HCT116 (cell line): Measurements from ENCODE around the gene DDA1. TPM values are rescaled to one million over a fixed set of nuclear protein-coding genes. Genes with fewer than 3 reads are reported as not detected.

Experiments used
- ATAC-seq: fragments of 200-7000 bp; cut with Tn5 transposase; 2 replicates; pipeline ENCODE4 v1.9.1; 2020; ENCODE audit warnings: mild to moderate bottlenecking, moderate library complexity
- BruUV-seq: library from RNA; stranded (reverse); fragments of 400-500 nt; replicated peaks from 2 replicates; lab custom pipeline; 2021; lab: Mats Ljungman, UMichigan
- CTCF ChIA-PET: fragments of 300-600 bp; sonication (Branson Sonifier 250); formaldehyde crosslinking; loops from one replicate; lab custom pipeline; 2021; ENCODE audit warnings: antibody characterized with exemption; lab: Charles Lee
- POLR2A ChIA-PET: fragments of 300-600, 350-600 bp; sonication (Branson Sonifier 250); formaldehyde crosslinking; loops from one replicate; lab custom pipeline; 2021; ENCODE audit warnings: antibody characterized with exemption; lab: Charles Lee
- RAD21 ChIA-PET, 2 experiments: fragments of 300-600 bp; sonication (Branson Sonifier 250); formaldehyde crosslinking; loops; one replicate each; lab custom pipeline; 2023; ENCODE audit warnings: low total read pairs in 2 of 2; ENCODE audit not compliant: uncharacterized antibody in 2 of 2, unreplicated experiment in 2 of 2, low non-redundant PET in 1 of 2; lab: Charles Lee
- DNase-seq: peaks from one replicate; pipeline ENCODE4 v3.0.0-alpha.2; 2010; ENCODE audit warnings: low read depth, low spot score
- H2AFZ ChIP-seq: fragments of 200-600 bp; shearing (Covaris generic), sonication (generic); 2 replicates; pipeline ENCODE4 v1.6.1; 2017; ENCODE audit warnings: low read depth, mixed run types, mixed read lengths, antibody characterized with exemption, low read length; ENCODE audit not compliant: poor library complexity, severe bottlenecking
- H3K27ac ChIP-seq: 2 replicates; pipeline ENCODE4 v1.5.1; 2012; ENCODE audit warnings: low read depth, low read length
- H3K27me3 ChIP-seq: fragments of 200-600 bp; sonication (generic); 2 replicates; pipeline ENCODE4 v1.6.1; 2016; ENCODE audit warnings: mixed run types, low read length, mixed read lengths; ENCODE audit not compliant: insufficient read depth
- H3K36me3 ChIP-seq, 2 experiments: fragments of 200-500 bp in 1 of 2; fragments of 200-600 bp in 1 of 2; sonication (Bioruptor generic) in 1 of 2; sonication (generic) in 1 of 2; 2 replicates each; pipeline versions ENCODE4 v1.5.1 to v1.6.1; 2014 to 2016; ENCODE audit warnings: low read length in 2 of 2, inconsistent platforms in 1 of 2, mixed read lengths in 1 of 2, mixed run types in 1 of 2; ENCODE audit not compliant: insufficient read depth in 2 of 2, control insufficient read depth in 1 of 2
- H3K4me1 ChIP-seq, 2 experiments: fragments of 200-600 bp in 1 of 2; sonication (generic) in 1 of 2; 2 replicates each; pipeline versions ENCODE4 v1.5.1 to v1.6.1; 2012 to 2017; ENCODE audit warnings: low read length in 2 of 2, inconsistent platforms in 1 of 2, mild to moderate bottlenecking in 1 of 2, mixed read lengths in 1 of 2, mixed run types in 1 of 2, moderate library complexity in 1 of 2; ENCODE audit not compliant: insufficient read depth in 2 of 2, control insufficient read depth in 1 of 2
- H3K4me2 ChIP-seq: fragments of 200-600 bp; sonication (generic); 2 replicates; pipeline ENCODE4 v1.6.1; 2017; ENCODE audit warnings: mixed run types, low read length, mixed read lengths
- H3K4me3 ChIP-seq, 2 experiments: fragments of 200-600 bp in 1 of 2; sonication (generic) in 1 of 2; replicated peaks in 1 of 2; 2 replicates each; pipeline ENCODE4 v1.5.1; 2011 to 2016; ENCODE audit warnings: low read length in 2 of 2, control low read depth in 1 of 2, low read depth in 1 of 2, mild to moderate bottlenecking in 1 of 2, mixed read lengths in 1 of 2, mixed run types in 1 of 2
- H3K79me2 ChIP-seq: fragments of 200-600 bp; sonication (generic); 2 replicates; pipeline ENCODE4 v1.6.1; 2017; ENCODE audit warnings: mild to moderate bottlenecking, mixed run types, low read length, moderate library complexity, mixed read lengths; ENCODE audit not compliant: insufficient read depth
- H3K9ac ChIP-seq: fragments of 200-600 bp; sonication (generic); 2 replicates; pipeline ENCODE4 v1.6.1; 2016; ENCODE audit warnings: low read length, mixed read lengths
- H3K9me2 ChIP-seq: fragments of 200-600 bp; sonication (generic), shearing (Covaris generic); 2 replicates; pipeline ENCODE4 v1.6.1; 2017; ENCODE audit warnings: mixed run types, mild to moderate bottlenecking, moderate library complexity; ENCODE audit not compliant: insufficient read depth
- H3K9me3 ChIP-seq, 2 experiments: fragments of 200-500 bp in 1 of 2; fragments of 200-600 bp in 1 of 2; sonication (Bioruptor generic) in 1 of 2; sonication (generic) in 1 of 2; 2 replicates each; pipeline ENCODE4 v1.6.1; 2014 to 2017; ENCODE audit warnings: low read length in 2 of 2, mixed read lengths in 2 of 2, inconsistent platforms in 1 of 2, low read depth in 1 of 2, mild to moderate bottlenecking in 1 of 2, mixed run types in 1 of 2, moderate library complexity in 1 of 2; ENCODE audit not compliant: control insufficient read depth in 1 of 2, insufficient read depth in 1 of 2
- H4K20me1 ChIP-seq: fragments of 200-600 bp; sonication (generic), shearing (Covaris generic); 2 replicates; pipeline ENCODE4 v1.6.1; 2017; ENCODE audit warnings: mixed run types, mild to moderate bottlenecking, moderate library complexity; ENCODE audit not compliant: insufficient read depth
- EGR1 ChIP-seq: IDR thresholded peaks from 2 replicates; pipeline ENCODE4 v1.6.1; 2012; ENCODE audit warnings: low read depth
- POLR2A ChIP-seq: IDR thresholded peaks from 2 replicates; pipeline ENCODE4 v1.7.0; 2011; ENCODE audit warnings: borderline replicate concordance; ENCODE audit not compliant: insufficient read depth, insufficient read length; ENCODE audit errors: extremely low read depth
- POLR2AphosphoS5 ChIP-seq: IDR thresholded peaks from 2 replicates; pipeline ENCODE4 v1.6.1; 2011; ENCODE audit warnings: mild to moderate bottlenecking, low read depth, low read length, moderate library complexity
- SIN3A ChIP-seq: IDR thresholded peaks from 2 replicates; pipeline ENCODE4 v1.6.1; 2012; ENCODE audit warnings: low read depth
- SRF ChIP-seq: IDR thresholded peaks from 2 replicates; pipeline ENCODE4 v1.6.1; 2012; ENCODE audit warnings: low read depth
- ZFX ChIP-seq: fragments of 450-650 bp; IDR thresholded peaks from 2 replicates; pipeline ENCODE4 v1.6.1; 2017
- ZNF274 ChIP-seq: fragments of 200-500 bp; sonication (Bioruptor generic); IDR thresholded peaks from 2 replicates; pipeline ENCODE4 v1.6.1; 2014; ENCODE audit warnings: mild to moderate bottlenecking, low read depth, low read length, inconsistent platforms
- intact Hi-C: fragments of 100-400 bp; cut with micrococcal nuclease; formaldehyde crosslinking; loops from 2 replicates; pipeline ENCODE4 v1.10.0; 2022
- total RNA-seq: library from RNA; stranded (reverse); gene quantifications from one replicate; pipeline ENCODE4 v1.2.1, GENCODE V29; 2021; ENCODE audit not compliant: unreplicated experiment
- TF ChIP-seq, protein P1 (sequence below), 3 experiments: fragments of 200-600 bp in 1 of 3; sonication (generic) in 1 of 3; IDR thresholded peaks in 2 of 3; conservative IDR thresholded peaks in 1 of 3; 2 replicates each; pipeline ENCODE4 v1.5.1; 2012 to 2017; ENCODE audit warnings: low read depth in 2 of 3, low read length in 2 of 3, antibody characterized with exemption in 1 of 3, borderline replicate concordance in 1 of 3, control low read depth in 1 of 3, mild to moderate bottlenecking in 1 of 3, mixed read lengths in 1 of 3, mixed run types in 1 of 3, moderate library complexity in 1 of 3; ENCODE audit not compliant: insufficient read depth in 1 of 3
- TF ChIP-seq, protein P2 (sequence below): IDR thresholded peaks from 2 replicates; pipeline ENCODE4 v1.6.1; 2012

Gene DDA1
- total RNA-seq, 1 experiment from 2014 or later: 68.6 TPM

DNA sequence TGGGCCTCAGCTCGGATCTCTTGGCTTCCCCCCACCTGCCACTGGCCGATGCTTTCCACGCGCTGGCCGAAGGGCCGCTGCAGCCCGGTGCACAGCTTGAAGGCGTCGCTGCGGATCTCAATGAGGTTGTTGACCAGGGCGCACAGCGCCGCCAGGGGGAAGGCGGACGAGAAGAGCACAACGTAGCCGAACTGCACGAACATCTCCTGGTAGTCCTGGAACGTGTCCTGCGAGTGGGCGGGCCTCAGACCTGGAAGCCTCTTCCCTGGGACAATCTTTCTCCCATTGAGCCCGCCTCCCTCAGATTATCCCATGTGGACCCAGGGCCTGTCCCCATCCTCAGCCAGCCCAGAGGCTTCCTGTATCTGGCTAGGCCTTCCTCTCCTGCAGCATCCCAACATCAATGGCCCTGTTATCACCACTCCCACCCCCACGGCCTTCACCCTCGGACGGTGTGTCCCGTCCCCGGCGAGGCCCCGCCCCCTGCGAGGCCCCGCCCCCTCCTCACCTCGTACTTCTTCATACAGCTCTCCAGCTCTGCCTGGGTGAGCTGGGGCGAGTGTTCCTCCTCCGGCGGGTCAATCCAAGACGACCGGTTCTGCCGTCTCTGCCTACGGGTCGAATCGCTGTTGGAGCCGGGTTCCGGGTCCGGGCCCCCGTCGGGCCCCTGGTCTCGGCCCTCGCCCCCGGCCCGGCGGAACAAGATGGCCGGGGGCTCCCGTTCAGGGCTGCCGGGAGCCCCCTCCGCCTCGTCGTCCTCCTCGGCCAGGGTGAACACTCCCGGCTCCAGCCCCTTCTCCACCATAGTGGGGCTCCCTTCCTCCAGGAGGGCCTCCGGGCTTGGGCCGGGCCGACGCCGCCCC, 18.5 kb downstream of the DDA1 start:
- no peaks in the 10 kb centered on the region for H3K9me2 ChIP-seq
- DNase-seq: peak; percentile 82
- CTCF ChIA-PET: interaction anchor here (0.6 to 3.0 kb wide), 4 partner anchors 8 to 262 kb away, joined by 4 to 12 read pairs (median 4); partner anchors contain the start of gene DDA1
- no peaks in the 10 kb centered on the region for H3K36me3 ChIP-seq
- no peaks in the 10 kb centered on the region for H3K27me3 ChIP-seq
- intact Hi-C loops: no loop called here
- POLR2A ChIA-PET: interaction anchor here (0.6 to 2.8 kb wide), 5 partner anchors 10 to 70 kb away, joined by 3 to 9 read pairs (median 6); partner anchors contain the start of gene DDA1
- H3K9me3 ChIP-seq: no peaks in the 10 kb centered on the region
- H3K27ac ChIP-seq: peak overlapping the region; percentile 90
- H3K4me3 ChIP-seq: peak overlapping the region; percentile 50 to 65
- H3K79me2 ChIP-seq: no peaks in the 10 kb centered on the region
- H3K4me2 ChIP-seq: peak overlapping the region; percentile 86
- H2AFZ ChIP-seq: no peak overlapping the region
- TSS peak; percentile 25 for BruUV-seq
- peak overlapping the region; percentile 67 for H3K9ac ChIP-seq
- no peaks in the 10 kb centered on the region for H4K20me1 ChIP-seq
- RAD21 ChIA-PET: no interaction called here
- ATAC-seq: peak; percentile 84
- TF ChIP-seq, protein P1, sequence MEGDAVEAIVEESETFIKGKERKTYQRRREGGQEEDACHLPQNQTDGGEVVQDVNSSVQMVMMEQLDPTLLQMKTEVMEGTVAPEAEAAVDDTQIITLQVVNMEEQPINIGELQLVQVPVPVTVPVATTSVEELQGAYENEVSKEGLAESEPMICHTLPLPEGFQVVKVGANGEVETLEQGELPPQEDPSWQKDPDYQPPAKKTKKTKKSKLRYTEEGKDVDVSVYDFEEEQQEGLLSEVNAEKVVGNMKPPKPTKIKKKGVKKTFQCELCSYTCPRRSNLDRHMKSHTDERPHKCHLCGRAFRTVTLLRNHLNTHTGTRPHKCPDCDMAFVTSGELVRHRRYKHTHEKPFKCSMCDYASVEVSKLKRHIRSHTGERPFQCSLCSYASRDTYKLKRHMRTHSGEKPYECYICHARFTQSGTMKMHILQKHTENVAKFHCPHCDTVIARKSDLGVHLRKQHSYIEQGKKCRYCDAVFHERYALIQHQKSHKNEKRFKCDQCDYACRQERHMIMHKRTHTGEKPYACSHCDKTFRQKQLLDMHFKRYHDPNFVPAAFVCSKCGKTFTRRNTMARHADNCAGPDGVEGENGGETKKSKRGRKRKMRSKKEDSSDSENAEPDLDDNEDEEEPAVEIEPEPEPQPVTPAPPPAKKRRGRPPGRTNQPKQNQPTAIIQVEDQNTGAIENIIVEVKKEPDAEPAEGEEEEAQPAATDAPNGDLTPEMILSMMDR (IDR thresholded peaks at IDR 0.05 in 2 of 3, conservative IDR thresholded peaks at IDR 0.05 in 1 of 3; ENCODE audit: borderline replicate concordance in 1 of 3, insufficient read depth in 1 of 3, low read depth in 2 of 3, low read length in 2 of 3): peak in 2 of 3 experiments; percentile 54 to 76; a peak in 4 of 6 replicates
- TF ChIP-seq, protein P2, sequence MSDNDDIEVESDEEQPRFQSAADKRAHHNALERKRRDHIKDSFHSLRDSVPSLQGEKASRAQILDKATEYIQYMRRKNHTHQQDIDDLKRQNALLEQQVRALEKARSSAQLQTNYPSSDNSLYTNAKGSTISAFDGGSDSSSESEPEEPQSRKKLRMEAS: peak; percentile 76; the same call in 1 of the 2 replicates
- TF ChIP-seq SIN3A (no peak), ZNF274 (no peak), POLR2A (peak; percentile 42), EGR1 (peak; percentile 69), SRF (no peak), ZFX (0 out of 2 replicates have a peak, but pooled peaks have one; percentile 19), POLR2AphosphoS5 (peak; percentile 79)
- H3K4me1 ChIP-seq: peaks cover 12 to 26% of the 10 kb centered on the region in 2 experiments
